ENCODE measurements around the gene UBE2I.

Gene UBE2I

DNA sequence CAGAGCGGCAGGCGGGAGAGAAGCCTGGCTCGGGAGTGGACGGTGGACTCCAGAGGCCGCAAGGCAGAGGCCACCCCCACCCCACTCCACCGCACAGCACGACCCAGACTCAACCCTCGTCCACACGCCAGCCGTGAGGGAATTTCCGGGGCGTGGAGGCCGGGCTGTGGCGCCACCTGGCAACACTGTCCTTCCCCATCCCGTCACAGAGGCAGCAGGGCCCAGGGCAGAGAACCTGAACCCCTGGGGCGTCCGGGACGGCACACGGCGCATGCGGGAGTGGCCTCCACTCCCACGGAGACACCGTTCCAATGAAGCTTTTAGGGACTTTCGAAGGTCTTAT is 65.8 kb downstream of the UBE2I start:
- Histone ChIP-seq H3K36me3 (ENCODE audit: insufficient read depth, low read length) (no peaks in the 10 kb centered on the region), H3K27ac (no peak overlapping the region), H3K9ac (ENCODE audit: insufficient read length) (no peak overlapping the region), H3K4me3 (no peak overlapping the region), H3K9me3 (ENCODE audit: low read depth, low read length) (no peaks in the 10 kb centered on the region)
- DNase-seq (ENCODE audit: low read depth, low spot score): no peak
- TF ChIP-seq POLR2AphosphoS5 (IDR thresholded peaks at IDR 0.05; ENCODE audit: borderline replicate concordance, low read depth, low read length) (no peak; the same call in 1 of the 2 replicates), EZH2 (IDR thresholded peaks at IDR 0.05) (no peak), FOXP2 (optimal IDR thresholded peaks at IDR 0.05; ENCODE audit: control extremely low read depth, extremely low read length, insufficient read depth) (no peak)

DNA sequence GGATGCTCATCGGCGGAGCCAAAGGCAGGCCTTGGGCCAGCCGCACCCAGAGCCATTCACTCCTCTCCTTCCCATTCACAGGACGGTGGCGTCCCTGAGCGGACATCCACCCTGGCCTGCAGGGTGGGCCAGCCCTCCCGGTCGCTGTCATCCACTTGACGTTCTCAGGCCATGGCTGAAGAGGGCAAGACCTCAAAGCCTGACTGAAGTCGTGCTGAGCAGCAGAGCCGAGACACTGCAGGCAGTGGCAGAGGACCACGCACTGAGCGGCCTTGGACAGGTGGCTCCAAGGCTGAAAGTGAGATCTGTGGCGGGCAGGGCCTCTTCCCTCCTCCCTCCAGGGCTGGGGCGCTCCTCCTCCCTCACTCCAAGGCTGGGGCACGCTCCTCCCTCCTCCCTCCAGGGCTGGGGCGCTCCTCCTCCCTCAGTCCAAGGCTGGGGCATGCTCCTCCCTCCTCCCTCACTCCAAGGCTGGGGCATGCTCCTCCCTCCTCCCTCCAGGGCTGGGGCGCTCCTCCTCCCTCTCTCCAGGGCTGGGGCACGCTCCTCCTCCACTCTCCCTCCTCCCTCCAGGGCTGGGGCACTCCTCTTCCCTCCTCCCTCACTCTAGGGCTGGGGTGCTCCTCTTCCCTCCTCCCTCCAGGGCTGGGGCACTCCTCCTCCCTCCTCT is 66.4 kb downstream of the UBE2I start:
- Histone ChIP-seq H3K9me3 (ENCODE audit: low read depth, low read length) (no peaks in the 10 kb centered on the region), H3K36me3 (ENCODE audit: insufficient read depth, low read length) (no peaks in the 10 kb centered on the region), H3K9ac (ENCODE audit: insufficient read length) (no peak overlapping the region), H3K27ac (no peak overlapping the region), H3K4me3 (no peak overlapping the region)
- DNase-seq (ENCODE audit: low read depth, low spot score): no peak
- TF ChIP-seq FOXP2 (optimal IDR thresholded peaks at IDR 0.05; ENCODE audit: control extremely low read depth, extremely low read length, insufficient read depth) (no peak), EZH2 (IDR thresholded peaks at IDR 0.05) (no peak), POLR2AphosphoS5 (IDR thresholded peaks at IDR 0.05; ENCODE audit: borderline replicate concordance, low read depth, low read length) (no peak)

Measured in SK-N-MC (cell line).